Astrocyte of the cerebellum (primary cell): ENCODE results near the gene PLAAT3.

Experiments used
- DNase-seq: peaks from one replicate; pipeline ENCODE4 v3.0.0-alpha.2; 2011; ENCODE audit warnings: low read depth
- H3K4me3 ChIP-seq: 2 replicates; pipeline ENCODE4 v1.5.1; 2011; ENCODE audit warnings: mild to moderate bottlenecking, low read depth, low read length, moderate library complexity
- CTCF ChIP-seq: IDR thresholded peaks from 2 replicates; pipeline ENCODE4 v1.5.1; 2012; ENCODE audit warnings: low read length, low read depth, moderate library complexity, mild to moderate bottlenecking; ENCODE audit errors: missing control alignments
- in situ Hi-C: cut with HindIII; loops from 2 replicates; pipeline ENCODE4 v1.10.0; 2017; ENCODE audit warnings: low sequenced_read_pairs

Gene PLAAT3

GRCh38 chr11:63558459-63559157 lies 55.6 kb downstream of the PLAAT3 start:
- no peak for TF ChIP-seq CTCF
- no peak for DNase-seq
- no peak overlapping the region for H3K4me3 ChIP-seq
- in situ Hi-C loops: no loop called here

GRCh38 chr11:63557570-63557969 lies 56.7 kb downstream of the PLAAT3 start:
- H3K4me3 ChIP-seq: no peak overlapping the region
- TF ChIP-seq CTCF: no peak
- in situ Hi-C loops: no loop called here
- DNase-seq: no peak

- TF ChIP-seq CTCF: no peak
These were observed 57.7 kb downstream of the PLAAT3 start for GRCh38 chr11:63556404-63557013.

GRCh38 chr11:63554877-63555223 lies 59.4 kb downstream of the PLAAT3 start:
- TF ChIP-seq CTCF: no peak
- no peak for DNase-seq
- in situ Hi-C loops: loop anchor here (5.0 kb wide), 1 partner anchor 37 kb away; no protein-coding TSS in a partner anchor
- H3K4me3 ChIP-seq: no peak overlapping the region

More at GRCh38 chr11:63556404-63557013, 57.7 kb downstream of the PLAAT3 start:
- no peak for DNase-seq
- no peak overlapping the region for H3K4me3 ChIP-seq
- in situ Hi-C loops: no loop called here

GRCh38 chr11:63553759-63554158 lies 60.5 kb downstream of the PLAAT3 start:
- in situ Hi-C loops: loop anchor here (5.0 kb wide), 1 partner anchor 39 kb away; no protein-coding TSS in a partner anchor
- no peak overlapping the region for H3K4me3 ChIP-seq
- DNase-seq: no peak
- TF ChIP-seq CTCF: no peak

GRCh38 chr11:63552921-63553320 lies 61.3 kb downstream of the PLAAT3 start:
- H3K4me3 ChIP-seq: no peak overlapping the region
- TF ChIP-seq CTCF: no peak
- DNase-seq: no peak
- in situ Hi-C loops: loop anchor here (5.0 kb wide), 1 partner anchor 39 kb away; no protein-coding TSS in a partner anchor
